ENCODE results near the gene ENTREP1.

The ENTREP1 gene

GRCh38 chr9:69313175-69313574 is 11.8 kb upstream of the ENTREP1 start:
- TF ChIP-seq CTCF (IDR thresholded peaks at IDR 0.05) = no peak

DNA sequence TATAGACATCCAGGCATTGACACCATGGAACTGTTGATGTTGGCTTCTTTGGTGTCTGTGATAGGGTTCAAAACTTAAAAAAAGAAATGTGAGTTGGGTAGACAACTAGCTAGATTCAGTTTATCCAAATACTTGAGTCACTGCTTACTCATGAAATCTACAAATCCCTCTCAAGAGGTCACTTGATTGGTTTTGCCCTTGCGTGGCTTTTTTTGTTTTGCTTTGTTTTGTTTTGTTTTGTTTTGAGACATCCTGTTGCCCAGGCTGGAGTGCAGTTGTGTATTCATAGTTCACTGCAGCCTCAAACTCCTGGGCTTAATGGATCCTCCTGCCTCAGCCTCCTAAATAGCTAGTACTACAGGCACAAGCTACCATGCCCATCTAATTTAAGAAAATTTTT is 10.5 kb upstream of the ENTREP1 start:
- TF ChIP-seq CTCF (IDR thresholded peaks at IDR 0.05) = no peak

- no peak for TF ChIP-seq CTCF (IDR thresholded peaks at IDR 0.05)
These were observed 7.9 kb upstream of the ENTREP1 start for GRCh38 chr9:69317081-69317480.

- TF ChIP-seq CTCF (IDR thresholded peaks at IDR 0.05) = no peak
These were observed 7.1 kb upstream of the ENTREP1 start for GRCh38 chr9:69317894-69318293.

- TF ChIP-seq CTCF (IDR thresholded peaks at IDR 0.05) = no peak
These were observed 5.5 kb upstream of the ENTREP1 start for GRCh38 chr9:69319324-69320025.

DNA sequence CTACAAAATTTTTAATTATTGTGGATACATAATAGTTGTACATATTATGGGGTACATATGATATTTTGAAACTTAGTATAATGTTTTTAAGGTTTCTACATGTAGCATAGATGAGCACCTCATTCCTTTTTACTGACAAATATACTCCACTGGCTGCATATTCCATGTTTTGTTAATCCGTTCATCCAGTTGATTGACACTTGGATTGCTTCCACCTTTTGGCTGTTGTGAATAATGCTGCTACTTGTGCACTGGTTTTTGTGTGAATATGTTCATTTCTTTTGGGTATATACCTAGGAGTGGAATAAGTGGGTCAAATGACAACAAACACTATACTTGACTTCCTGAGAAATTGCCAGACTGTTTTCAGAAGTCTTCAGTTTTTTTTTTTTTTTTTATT is 2.8 kb upstream of the ENTREP1 start:
- TF ChIP-seq CTCF (IDR thresholded peaks at IDR 0.05) = no peak

GRCh38 chr9:69323861-69324260 is 1.2 kb upstream of the ENTREP1 start:
- no peak for TF ChIP-seq CTCF (IDR thresholded peaks at IDR 0.05)
